Choroid plexus epithelial cell (primary cell): Measurements from ENCODE around the gene TJAP1.

Experiments used
- DNase-seq: peaks from one replicate; pipeline ENCODE4 v3.0.0-alpha.2; 2010; ENCODE audit warnings: low read depth
- H3K4me3 ChIP-seq: 2 replicates; pipeline ENCODE4 v1.5.1; 2011; ENCODE audit warnings: low read depth, mild to moderate bottlenecking, control low read depth, low read length, moderate library complexity
- CTCF ChIP-seq: conservative IDR thresholded peaks from 2 replicates; pipeline ENCODE4 v1.5.1; 2011; ENCODE audit warnings: low read depth, mild to moderate bottlenecking, control low read depth, inconsistent platforms, low read length, moderate library complexity

The TJAP1 gene

GRCh38 chr6:43451939-43452338 lies 25.4 kb upstream of the TJAP1 start:
- no peak overlapping the region for H3K4me3 ChIP-seq

DNA sequence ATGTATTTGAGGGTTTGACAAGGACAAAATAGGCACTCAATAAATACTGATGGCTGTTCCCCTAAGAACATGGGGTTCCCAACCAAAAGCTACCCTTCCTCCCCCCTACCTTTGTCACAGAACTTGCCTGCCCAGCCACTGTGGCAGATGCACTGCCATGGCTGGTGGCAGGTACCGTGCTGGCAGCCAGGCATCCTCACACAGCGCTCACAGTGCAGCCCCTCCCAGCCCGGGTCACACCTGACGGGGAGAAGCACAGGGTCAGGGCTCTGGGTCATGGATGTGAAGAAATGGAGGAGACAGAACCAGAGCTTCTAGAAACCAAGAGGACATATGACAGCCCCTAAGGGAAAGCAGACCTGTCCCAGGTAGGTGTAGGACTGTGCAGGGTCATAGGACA lies 24.5 kb upstream of the TJAP1 start:
- DNase-seq = no peak
- TF ChIP-seq CTCF = no peak
- H3K4me3 ChIP-seq = no peak overlapping the region

More at GRCh38 chr6:43451939-43452338, 25.4 kb upstream of the TJAP1 start:
- DNase-seq = no peak
- no peak for TF ChIP-seq CTCF

DNA sequence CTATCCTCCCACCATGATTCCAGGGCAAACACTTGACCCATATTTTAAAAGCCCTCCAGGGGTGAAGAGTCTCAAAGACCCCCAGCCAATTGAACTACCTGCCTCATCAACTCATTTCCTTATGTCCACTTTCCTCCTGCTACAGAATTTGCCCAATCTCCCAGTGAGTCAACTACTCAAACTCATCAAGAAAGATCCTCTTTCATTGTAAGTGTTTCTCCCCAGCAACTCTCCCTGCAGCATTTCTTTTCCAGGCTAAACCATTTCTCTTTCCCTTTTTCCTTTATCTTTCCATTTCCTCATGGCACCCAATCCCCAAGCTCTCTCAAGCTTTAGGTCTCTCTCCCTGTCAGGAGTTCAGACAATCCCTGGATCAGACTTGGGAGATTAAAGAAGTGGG lies 23.5 kb upstream of the TJAP1 start:
- H3K4me3 ChIP-seq = no peak overlapping the region
- no peak for TF ChIP-seq CTCF

GRCh38 chr6:43454290-43454695 lies 23.1 kb upstream of the TJAP1 start:
- no peak for DNase-seq
- peak overlapping the region; percentile 54 for H3K4me3 ChIP-seq
- TF ChIP-seq CTCF = peak; percentile 86

More for the DNA sequence above, 23.5 kb upstream of the TJAP1 start:
- DNase-seq = no peak

DNA sequence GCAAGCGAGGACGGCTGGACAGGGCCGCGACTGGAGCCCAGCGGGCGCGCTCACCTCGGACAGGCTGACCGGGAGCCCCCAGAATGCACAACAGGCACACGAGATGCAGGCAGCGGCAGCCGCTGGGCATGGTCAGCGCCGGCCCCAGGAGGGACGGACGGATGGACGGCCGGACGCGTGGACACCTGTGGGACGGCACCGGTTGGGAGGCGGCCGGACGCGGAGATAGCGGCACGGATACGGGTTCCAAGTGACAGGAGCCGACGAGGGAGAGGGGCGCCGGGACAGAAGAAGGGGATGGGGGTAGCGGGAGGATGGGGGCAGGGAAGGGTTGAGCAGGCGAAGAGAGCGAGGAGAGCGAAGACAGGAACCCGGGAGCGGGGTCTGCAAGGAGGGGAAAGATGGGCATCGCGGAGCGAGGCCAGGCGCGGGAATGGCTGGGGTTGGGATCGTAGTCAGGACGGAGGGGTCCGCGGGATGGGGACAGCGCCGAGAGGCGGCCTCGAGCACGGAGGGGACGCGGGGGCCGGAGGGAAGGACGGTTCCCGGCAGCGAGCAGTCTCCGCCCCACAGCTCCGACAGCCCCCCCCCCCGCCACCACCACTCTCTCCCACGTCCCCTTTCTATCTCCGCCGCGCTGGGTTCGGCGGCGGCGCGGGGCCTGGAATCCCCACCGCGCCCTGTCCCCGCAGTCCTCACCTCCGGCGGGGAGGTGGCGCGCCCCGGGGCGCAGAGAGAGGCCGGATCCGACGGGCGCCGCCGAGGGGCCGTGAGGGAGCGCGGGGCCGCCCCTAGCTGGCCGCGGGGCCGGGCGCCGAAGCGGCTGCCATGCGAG lies 22.5 kb upstream of the TJAP1 start:
- no peak for TF ChIP-seq CTCF
- DNase-seq = peak; percentile 87
- H3K4me3 ChIP-seq = peak overlapping the region; percentile 54

DNA sequence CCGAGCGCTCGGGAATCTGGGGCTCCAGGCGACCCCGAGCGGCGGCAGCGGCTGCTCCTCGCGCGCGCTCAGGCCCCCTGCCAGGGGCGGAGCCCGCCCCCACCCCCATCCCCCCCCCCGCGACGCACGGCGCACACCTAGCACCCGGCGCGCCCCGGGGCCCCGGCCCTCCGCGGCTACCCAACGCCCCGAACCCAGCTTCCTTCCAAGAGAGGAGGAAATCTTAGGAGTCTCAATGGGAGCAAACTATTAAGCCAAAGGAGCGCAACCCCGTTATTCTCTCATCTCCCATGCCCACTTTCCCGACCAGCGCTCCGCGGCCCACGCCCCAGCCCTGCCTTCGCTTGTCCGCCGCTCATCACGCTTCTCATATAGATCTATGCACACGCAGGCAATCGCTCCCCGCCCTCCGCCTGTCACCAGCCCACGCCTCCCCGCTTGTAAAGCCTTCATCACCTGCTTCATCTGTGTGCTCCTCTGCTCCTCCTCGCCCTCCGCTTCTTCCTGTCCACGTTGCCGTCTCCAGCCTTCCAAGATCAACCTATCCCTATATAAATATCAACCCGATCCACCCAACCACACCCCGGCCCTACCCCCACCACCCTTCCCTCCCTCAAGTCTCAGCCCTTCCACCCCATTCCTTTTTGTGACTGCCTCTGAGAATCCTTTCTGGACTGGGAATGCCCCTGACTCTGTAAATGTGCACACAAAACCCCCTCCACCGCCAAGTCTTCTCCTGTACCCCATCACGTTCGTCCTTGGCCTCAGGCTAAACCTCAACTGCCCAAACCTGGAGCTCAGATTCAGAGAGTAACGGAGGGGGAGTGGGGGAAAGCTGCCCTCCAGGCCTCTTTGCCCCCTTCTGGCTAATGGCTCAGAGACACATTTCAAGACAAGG lies 21.6 kb upstream of the TJAP1 start, which contains the start of gene DLK2:
Gene DLK2 (minus strand): TSS at position 18 of the 898 bp plus-strand sequence. CDS start 723 bp downstream, outside the sequence.
- peak within 1 kb of the TSS; percentile 54 for H3K4me3 ChIP-seq
- no peak for DNase-seq
- no peak for TF ChIP-seq CTCF
